Measurements from ENCODE around the gene NOVA2. TPM values are rescaled to one million over a fixed set of nuclear protein-coding genes. Genes with fewer than 3 reads are reported as not detected.
A peak's percentile ranks its signal among the peaks of the same experiment; 100 is the strongest.

The NOVA2 gene
- total RNA-seq, 1 donor: 0.27 TPM

DNA sequence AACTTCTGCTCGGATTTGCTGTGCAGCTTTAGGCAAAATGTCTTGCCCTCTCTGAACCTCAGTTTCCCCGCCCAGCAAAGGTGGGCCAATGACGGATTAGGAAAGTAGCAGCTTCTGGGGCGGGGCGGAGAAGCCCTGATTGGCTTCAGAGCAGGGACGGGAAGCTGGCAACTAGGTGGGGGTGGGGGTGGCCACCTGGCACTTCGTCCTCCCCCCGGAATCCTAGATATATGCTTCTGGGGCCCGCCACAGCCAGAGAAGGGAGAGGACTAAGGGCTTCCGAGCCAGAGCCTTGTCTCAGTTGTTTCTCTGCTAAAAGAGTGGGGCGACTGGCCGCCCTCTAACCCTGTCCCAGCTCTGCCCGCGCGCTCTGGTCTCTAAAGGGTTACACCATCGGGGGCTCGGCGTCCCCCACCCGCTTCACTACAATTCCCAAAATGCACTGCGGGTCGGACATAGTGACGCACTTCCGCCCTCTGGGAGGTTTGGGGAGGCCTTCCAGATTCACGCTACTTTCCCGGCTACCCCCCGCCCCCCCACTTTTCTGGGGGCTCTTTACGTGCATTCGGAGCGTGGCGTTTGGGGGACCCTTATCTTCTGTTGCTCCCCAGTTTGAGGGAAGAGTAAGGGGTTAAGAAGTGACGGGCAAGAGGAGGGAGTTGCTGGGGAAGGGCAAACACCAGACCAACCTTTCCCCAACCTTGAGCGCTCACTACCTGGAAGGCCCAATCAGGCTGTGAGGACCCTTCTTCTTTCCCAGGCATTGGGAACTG, 87.1 kb downstream of the NOVA2 start:
- TF ChIP-seq, protein P1, sequence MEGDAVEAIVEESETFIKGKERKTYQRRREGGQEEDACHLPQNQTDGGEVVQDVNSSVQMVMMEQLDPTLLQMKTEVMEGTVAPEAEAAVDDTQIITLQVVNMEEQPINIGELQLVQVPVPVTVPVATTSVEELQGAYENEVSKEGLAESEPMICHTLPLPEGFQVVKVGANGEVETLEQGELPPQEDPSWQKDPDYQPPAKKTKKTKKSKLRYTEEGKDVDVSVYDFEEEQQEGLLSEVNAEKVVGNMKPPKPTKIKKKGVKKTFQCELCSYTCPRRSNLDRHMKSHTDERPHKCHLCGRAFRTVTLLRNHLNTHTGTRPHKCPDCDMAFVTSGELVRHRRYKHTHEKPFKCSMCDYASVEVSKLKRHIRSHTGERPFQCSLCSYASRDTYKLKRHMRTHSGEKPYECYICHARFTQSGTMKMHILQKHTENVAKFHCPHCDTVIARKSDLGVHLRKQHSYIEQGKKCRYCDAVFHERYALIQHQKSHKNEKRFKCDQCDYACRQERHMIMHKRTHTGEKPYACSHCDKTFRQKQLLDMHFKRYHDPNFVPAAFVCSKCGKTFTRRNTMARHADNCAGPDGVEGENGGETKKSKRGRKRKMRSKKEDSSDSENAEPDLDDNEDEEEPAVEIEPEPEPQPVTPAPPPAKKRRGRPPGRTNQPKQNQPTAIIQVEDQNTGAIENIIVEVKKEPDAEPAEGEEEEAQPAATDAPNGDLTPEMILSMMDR (IDR thresholded peaks at IDR 0.05; ENCODE audit: insufficient read depth, low read length): no peak
- peak; percentile 94 for DNase-seq (ENCODE audit: low read depth)
- H3K4me3 ChIP-seq (ENCODE audit: low read depth, low read length): peak overlapping the region; percentile 87

DNA sequence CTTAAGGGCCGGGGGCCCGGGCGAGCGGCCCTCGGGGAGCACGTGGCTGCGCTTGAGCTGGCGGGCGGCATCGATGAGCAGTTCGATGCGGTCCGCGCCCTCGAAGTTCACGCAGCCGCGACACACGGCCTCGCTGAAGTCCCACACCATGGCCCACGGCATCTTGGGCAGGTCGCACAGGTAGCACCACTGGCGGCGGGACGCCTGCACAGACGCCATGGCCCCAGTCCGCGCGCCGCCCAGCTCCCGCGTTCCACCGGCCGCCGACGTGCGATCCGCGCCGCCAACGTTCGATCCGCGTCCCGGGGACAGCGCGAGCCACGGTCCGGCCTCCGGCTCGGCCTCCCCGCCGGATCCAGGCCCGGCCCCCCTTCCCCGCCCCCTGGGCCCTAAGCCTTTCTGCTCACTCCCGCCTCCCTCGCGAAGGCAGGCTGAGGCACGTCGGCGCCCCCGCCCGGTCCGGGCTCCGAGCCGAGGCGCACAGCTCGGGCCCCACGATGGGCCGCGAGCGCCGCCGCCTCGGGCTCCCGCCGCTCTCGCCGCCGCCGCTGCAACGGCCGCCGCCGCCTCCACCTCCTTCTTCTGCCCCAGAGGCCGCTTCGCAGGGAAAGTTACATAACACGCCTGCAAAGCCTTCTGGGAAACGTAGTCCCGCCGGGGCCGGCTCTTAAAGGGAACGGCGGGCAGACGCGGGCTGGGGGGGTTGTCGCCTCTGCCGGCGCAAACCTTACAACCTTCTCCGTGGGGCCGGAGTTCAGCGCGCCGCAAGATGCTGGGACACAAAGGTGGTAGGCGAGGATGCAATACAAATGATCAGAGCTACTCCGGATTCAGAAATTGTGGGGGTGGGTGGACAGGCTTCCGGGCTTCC, 87.9 kb downstream of the NOVA2 start, which contains the start of gene IRF2BP1:
IRF2BP1 (minus strand) TSS at position 586 of the 871 bp plus-strand sequence; CDS start at position 219, 367 bp downstream.
- DNase-seq (ENCODE audit: low read depth): peak; percentile 93
- TF ChIP-seq, protein P1 (IDR thresholded peaks at IDR 0.05; ENCODE audit: insufficient read depth, low read length): no peak
- H3K4me3 ChIP-seq (ENCODE audit: low read depth, low read length): peak within 1 kb of the TSS; percentile 87

DNA sequence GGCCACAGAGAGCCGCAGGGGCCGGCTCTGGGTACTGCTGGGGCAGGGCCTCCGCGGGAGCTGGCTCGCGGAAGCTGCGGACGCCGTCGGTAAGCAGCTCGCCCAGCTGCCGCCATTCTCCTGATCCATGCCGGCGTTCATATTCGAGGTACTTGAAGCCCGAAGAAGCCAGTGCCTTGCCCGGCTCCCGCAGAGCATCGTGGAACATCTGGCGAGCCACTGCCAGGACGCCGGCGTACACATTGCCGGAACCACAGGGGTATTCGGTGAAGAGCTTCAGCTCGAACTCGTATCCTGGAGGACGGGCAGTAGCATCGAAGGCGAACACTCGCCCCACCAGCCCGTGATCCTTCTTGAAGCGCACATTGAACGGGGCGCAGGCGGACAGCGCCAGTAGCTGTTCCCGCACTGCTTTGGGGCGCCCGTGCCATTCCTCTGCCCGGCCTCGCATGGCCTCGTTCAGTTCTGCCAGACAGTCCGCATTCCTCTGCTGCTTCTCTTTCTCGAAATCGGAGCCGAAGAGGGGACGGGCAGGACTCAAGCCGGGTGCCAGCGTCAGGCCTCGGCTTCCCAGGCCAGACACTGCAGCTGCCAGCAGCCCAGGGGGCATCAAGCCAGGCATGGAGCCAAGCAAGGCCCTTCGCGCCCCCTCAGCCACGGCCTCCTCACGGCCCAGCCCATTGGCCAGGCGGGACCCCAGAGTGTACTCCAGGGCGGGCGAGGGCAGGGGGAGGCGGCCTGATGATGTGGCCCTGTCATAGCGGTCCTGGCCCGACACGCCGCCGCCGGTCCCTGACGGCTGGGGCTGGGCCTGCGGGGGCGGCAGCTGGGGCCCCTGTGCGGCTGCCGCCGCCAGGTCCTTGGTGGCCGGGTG, 88.7 kb downstream of the NOVA2 start:
- DNase-seq (ENCODE audit: low read depth): no peak
- TF ChIP-seq, protein P1 (IDR thresholded peaks at IDR 0.05; ENCODE audit: insufficient read depth, low read length): no peak
- H3K4me3 ChIP-seq (ENCODE audit: low read depth, low read length): peak overlapping the region; percentile 87

DNA sequence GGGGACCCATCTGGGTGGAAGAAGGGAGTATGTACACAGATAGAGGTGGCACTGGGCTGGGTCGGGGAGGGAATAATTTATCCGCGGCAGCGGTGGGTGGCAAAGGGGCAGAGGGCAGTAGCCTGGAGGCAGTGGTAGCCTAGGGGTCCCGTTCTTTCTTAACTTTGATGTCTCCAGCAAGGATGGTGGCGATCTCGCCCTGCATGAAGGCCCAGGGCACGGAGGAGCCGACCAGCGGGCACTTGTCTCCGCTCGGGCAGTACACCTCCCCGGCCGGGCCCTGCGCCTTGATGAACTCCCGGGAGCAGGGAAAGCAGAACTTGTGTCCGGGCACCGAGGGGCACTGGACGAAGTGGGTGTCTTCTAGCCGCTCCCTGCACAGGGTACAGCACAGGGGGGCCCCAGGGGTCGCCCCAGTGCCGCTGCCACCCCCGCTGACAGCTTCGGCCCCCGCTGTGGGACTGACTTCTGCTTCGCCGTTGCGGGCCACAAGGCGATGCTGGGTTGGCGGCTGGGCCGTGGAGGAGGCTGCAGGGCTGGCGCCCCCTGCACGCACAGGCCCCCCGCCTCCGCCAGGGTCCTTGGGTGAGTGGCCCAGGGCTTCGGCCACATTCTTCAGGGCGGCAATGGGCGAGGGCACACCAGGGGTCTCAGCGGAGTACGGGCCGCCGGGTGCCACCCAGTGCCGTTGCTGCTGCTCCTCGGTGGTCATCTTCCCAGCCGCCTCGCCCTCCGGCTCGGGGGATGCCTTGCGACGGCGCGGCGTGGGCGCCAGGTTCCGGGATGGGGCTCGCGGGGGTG, 89.6 kb downstream of the NOVA2 start:
- DNase-seq (ENCODE audit: low read depth): no peak
- H3K4me3 ChIP-seq (ENCODE audit: low read depth, low read length): peak overlapping the region; percentile 32
- TF ChIP-seq, protein P1 (IDR thresholded peaks at IDR 0.05; ENCODE audit: insufficient read depth, low read length): no peak

Small RNA genes within 50 kb of the gene (small RNA-seq; reads per million reads assigned to genes)
- 5.5 reads per million, percentile 89 among the genes with 10 or more reads in this experiment for gene MIR769

Other genes starting within 250 kb of the NOVA2 start
- gene FBXO46, start 243.0 kb downstream of the NOVA2 start, total RNA-seq (ENCODE audit: low replicate concordance): 6.6 and 6.8 TPM in 2 replicates
- gene MEIOSIN, start 240.4 kb downstream of the NOVA2 start, total RNA-seq (ENCODE audit: low replicate concordance): not detected in 2 replicates
- gene SIX5, start 204.6 kb downstream of the NOVA2 start, total RNA-seq (ENCODE audit: low replicate concordance): 9.5 and 16.4 TPM in 2 replicates
- gene DMPK, start 191.4 kb downstream of the NOVA2 start, total RNA-seq (ENCODE audit: low replicate concordance): 46.5 and 85.2 TPM in 2 replicates
- 28.6 and 41.4 TPM in 2 replicates for gene DMWD, start 181.0 kb downstream of the NOVA2 start, total RNA-seq (ENCODE audit: low replicate concordance)
- 0.18 TPM in 1 of 2 replicates, not detected in the other for gene RSPH6A, start 158.6 kb downstream of the NOVA2 start, total RNA-seq (ENCODE audit: low replicate concordance)
- 21.3 and 38.1 TPM in 2 replicates for gene SYMPK, start 110.7 kb downstream of the NOVA2 start, total RNA-seq (ENCODE audit: low replicate concordance)
- gene FOXA3, start 109.5 kb downstream of the NOVA2 start, total RNA-seq (ENCODE audit: low replicate concordance): not detected in 2 replicates
- gene IRF2BP1, start 87.7 kb downstream of the NOVA2 start, total RNA-seq (ENCODE audit: low replicate concordance): 21.3 and 25.7 TPM in 2 replicates
- 0.33 and 2.4 TPM in 2 replicates for gene MYPOP, start 71.3 kb downstream of the NOVA2 start, total RNA-seq (ENCODE audit: low replicate concordance)
- gene NANOS2, start 59.1 kb downstream of the NOVA2 start, total RNA-seq (ENCODE audit: low replicate concordance): not detected in 2 replicates
- gene CCDC61, start 21.6 kb upstream of the NOVA2 start, total RNA-seq (ENCODE audit: low replicate concordance): 5.4 and 5.7 TPM in 2 replicates
- not detected in 2 replicates for gene PGLYRP1, start 49.2 kb upstream of the NOVA2 start, total RNA-seq (ENCODE audit: low replicate concordance)
- 0.27 and 0.74 TPM in 2 replicates for gene IGFL4, start 67.1 kb upstream of the NOVA2 start, total RNA-seq (ENCODE audit: low replicate concordance)
- gene IGFL3, start 150.8 kb upstream of the NOVA2 start, total RNA-seq (ENCODE audit: low replicate concordance): not detected in 2 replicates
- 0.09 TPM in 1 of 2 replicates, not detected in the other for gene IGFL2, start 174.4 kb upstream of the NOVA2 start, total RNA-seq (ENCODE audit: low replicate concordance)

Data from fibroblast of the aortic adventitia (primary cell).